GM12892 (cell line): ENCODE measurements around the gene ASCC3.

Source experiments
- DNase-seq: peaks from one replicate; pipeline ENCODE4 v3.0.0; 2011; ENCODE audit not compliant: insufficient read length
- FAIRE-seq: peaks from 2 replicates; lab custom pipeline; 2011; peaks lifted over from hg19 to GRCh38; lab: Jason Lieb, UNC
- POLR2A ChIP-seq: IDR thresholded peaks from 2 replicates; pipeline ENCODE4 v1.6.1; 2011; ENCODE audit warnings: low read depth, low read length, control low read depth
- POLR2AphosphoS5 ChIP-seq: IDR thresholded peaks from 2 replicates; pipeline ENCODE4 v1.6.1; 2011; ENCODE audit warnings: low read depth, low read length, control low read depth
- TAF1 ChIP-seq: IDR thresholded peaks from 2 replicates; pipeline ENCODE4 v1.6.1; 2011; ENCODE audit warnings: low read depth, mild to moderate bottlenecking, control low read depth, low read length, borderline replicate concordance

ASCC3 gene

DNA sequence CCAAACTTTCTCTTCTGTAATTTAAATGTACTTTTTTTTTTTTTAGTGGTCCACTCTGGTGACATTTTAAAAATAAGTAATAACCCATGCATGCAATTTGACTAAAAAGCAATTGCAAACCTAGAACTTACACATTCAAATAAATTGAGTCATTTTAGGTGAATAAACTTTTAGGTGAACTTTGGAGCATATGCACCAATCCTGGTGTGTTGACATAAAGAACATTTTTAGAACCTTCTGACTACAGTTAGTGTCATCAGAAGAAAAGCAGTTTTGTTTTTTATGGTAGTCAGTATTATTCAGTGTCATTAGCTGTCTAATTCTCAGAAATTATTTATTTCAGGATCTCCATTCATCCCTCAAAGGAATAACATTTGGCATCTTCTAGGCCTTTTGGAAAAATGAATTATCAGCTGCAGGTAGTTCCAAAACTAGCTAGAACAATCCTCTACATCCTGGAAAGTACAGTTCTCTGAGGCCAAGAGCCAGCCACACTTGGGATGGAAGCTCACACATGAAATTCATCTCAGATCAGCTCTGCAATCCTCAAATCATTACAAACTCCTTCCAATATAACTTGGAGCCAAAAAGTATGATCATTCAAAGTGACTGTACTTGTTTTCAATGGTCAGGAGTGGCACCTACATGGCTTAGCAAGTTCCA is 378.0 kb downstream of the ASCC3 start:
- no peak for DNase-seq
- FAIRE-seq = no peak
- TF ChIP-seq POLR2AphosphoS5 (no peak), TAF1 (no peak), POLR2A (no peak)

DNA sequence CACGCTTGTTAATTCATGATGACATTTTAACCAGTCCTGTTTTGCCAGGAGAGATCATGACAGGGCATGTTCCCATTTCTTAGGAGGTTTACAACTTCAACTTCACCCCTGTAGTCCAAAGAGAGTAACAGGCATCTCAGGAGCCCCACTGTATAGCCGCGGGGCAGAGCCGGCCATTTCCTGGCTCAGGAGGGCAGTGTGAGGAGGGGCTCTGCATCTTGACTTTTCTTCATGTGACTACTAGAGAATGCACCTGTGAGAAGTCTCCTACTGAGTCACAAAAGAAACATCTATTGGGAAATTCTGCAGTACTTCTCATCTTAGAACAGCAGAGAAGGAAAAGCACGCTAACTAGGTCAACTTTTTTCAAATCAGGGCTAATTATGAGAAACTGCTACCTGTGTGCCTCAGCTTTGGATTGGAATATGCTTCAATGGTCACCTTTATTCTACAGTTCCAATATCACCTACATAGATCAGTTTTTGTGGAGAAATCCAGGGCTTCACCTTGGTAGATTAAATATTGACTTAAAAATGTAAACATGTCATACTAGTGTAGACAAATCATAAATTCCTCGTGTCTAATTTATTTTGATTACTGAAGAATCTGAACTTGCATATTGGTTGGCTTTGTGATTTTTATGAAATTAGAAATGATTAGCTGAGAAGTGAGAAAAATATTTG is 387.8 kb downstream of the ASCC3 start:
- no peak for TF ChIP-seq POLR2AphosphoS5
- TF ChIP-seq TAF1 = no peak
- no peak for TF ChIP-seq POLR2A
- FAIRE-seq (no peak), DNase-seq (no peak)

DNA sequence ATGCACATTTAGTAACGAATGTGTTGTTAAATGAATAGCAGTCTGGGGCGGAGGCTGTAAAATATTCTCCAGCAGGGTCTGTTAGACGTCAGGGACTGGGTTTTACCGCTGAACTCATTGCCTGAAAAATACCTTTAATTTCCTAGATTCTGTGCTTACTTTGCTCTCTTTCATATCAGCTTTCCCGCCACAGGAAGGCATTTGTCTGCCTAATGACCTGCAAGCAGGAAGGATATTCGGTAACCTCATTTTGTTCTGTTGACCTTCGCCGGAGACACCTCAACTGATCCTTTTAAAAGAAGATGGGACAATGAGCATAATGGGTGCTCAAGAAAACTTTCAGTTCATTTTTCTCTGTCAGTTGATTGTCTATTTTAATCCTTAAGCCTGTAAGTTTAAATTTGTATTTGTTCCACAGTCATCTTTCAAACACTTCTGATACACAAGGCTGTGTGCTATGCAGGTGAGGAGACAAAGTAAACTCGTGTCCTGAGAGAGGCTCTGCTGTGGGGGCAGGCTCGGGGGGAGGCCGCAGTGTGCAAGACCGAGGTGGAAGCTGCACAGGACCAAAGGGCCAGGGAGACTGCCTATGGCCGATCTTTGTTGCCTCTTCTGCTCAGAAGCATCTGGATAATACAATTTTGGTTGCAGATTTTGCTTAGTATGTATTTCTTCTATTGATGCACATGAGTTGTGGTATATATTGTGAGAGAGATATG is 389.0 kb downstream of the ASCC3 start:
- DNase-seq = no peak
- FAIRE-seq = no peak
- no peak for TF ChIP-seq POLR2AphosphoS5
- TF ChIP-seq TAF1 = no peak
- TF ChIP-seq POLR2A = no peak

DNA sequence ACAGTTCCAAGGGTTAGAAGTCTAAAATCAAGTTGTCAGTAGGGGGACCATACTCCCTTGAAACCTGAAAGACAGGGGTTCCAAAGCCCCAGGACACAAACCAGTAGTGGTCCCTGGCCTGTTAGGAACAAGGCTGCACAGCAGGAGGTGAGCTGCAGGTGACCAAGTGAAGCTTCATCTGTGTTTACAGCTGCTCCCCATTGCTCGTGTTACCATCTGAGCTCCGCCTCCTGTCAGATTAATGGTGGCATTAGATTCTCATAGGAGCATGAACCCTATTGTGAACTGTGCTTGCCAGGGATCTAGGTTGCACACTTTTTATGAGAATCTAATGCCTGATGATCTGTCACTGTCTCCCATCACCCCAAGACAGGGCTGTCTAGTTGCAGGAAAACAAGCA is 391.1 kb downstream of the ASCC3 start:
- no peak for TF ChIP-seq POLR2A
- TF ChIP-seq TAF1 = no peak
- TF ChIP-seq POLR2AphosphoS5 = no peak
- DNase-seq (no peak), FAIRE-seq (no peak)

DNA sequence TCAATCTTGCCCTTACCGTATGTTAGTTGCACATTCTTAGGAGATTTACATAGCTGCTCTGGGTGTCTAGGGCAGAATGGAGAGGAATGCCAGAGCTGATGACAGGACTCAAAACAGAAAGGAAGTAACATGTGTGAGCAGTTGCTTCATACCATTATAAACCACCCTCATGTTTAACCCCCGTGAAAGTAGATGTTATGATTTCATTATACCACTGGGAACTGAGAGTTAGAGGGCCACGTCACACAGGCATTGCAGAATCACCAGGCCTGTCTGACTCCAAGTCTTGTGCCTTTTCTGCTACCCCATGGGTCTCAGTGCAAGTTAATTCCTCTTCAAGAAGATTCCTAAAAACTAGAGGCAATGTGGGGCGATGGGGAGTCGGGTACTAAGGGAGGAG is 392.9 kb downstream of the ASCC3 start:
- TF ChIP-seq TAF1 (no peak), POLR2AphosphoS5 (no peak), POLR2A (no peak)
- FAIRE-seq (no peak), DNase-seq (no peak)

DNA sequence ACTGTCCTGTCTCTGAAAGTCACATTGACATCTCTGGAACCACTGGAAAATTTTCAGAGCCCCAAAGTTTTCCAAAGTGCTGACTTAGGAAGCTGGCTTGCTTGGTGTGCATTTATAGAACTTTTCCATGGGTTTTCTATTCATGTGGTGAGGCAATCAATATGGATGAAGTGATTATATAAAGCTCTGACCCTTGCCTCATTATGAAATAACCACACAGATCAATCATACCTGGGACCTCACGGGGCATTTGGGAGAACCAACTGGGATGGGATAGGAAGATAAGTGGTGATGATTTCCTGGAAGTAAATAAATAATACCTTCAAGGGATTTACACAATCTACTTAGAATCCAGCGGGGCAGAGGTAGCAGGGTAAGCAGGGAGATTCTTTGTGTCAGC is 393.5 kb downstream of the ASCC3 start:
- FAIRE-seq (no peak), DNase-seq (no peak)
- TF ChIP-seq TAF1 (no peak), POLR2AphosphoS5 (no peak), POLR2A (no peak)

DNA sequence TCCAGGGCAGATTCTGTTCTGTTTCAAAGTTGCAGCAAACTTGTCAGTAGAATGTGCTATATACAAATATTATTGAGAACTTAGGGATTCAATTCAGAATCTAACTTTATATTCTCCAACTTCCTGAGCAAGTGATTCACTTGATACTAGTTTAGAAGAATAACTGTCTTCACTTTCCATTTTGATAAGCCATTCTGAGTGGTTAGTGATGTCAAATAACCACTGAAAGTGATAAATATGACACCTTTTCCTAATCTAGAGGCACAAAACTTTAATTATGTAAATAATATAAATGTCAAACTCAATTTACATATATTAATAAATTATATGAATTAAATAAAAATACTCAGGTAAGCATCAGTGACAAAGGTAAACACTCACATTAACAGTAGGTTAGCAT is 395.9 kb downstream of the ASCC3 start:
- no peak for DNase-seq
- no peak for TF ChIP-seq POLR2AphosphoS5
- TF ChIP-seq TAF1 = no peak
- TF ChIP-seq POLR2A = no peak
- no peak for FAIRE-seq

DNA sequence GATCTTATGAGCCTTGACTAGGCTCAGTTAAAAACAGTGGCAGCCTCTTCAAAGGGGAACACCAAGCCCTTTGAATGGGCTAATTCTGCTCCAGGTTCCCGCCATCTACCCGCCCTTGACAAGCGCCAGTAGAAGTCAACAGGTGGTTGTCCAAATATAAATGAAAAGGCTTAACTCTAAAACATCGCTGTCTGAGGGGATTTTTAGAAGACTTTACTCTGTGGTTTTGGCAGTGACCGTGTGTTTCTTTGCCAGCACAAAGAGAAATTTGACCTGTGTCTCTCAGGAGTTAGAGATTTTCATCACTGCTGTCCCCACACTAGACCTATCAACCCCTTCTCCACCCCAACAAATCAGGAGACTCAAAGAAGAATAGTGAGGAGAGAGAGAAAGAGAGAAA is 396.7 kb downstream of the ASCC3 start:
- FAIRE-seq (no peak), DNase-seq (no peak)
- TF ChIP-seq POLR2A (no peak), POLR2AphosphoS5 (no peak), TAF1 (no peak)

DNA sequence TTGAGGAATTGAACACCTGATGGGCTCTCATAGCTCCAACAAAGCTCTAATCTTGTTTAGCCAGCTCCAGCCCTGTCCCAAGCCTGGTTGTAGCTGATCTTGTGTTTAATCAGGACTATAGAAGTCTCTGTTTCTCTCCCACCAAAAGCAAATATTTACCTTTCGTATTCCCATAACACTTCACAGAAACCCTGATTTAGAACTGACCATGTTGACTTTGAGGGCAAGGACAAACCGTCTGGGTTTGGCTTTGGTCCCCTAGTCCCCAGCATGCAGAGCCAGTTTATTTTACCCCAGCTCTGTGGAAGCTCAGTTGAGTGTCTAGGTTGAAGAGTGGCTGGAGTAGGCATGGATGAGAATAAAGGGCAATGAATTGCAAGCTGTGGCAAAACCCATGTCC is 398.4 kb downstream of the ASCC3 start:
- FAIRE-seq = no peak
- DNase-seq = no peak

DNA sequence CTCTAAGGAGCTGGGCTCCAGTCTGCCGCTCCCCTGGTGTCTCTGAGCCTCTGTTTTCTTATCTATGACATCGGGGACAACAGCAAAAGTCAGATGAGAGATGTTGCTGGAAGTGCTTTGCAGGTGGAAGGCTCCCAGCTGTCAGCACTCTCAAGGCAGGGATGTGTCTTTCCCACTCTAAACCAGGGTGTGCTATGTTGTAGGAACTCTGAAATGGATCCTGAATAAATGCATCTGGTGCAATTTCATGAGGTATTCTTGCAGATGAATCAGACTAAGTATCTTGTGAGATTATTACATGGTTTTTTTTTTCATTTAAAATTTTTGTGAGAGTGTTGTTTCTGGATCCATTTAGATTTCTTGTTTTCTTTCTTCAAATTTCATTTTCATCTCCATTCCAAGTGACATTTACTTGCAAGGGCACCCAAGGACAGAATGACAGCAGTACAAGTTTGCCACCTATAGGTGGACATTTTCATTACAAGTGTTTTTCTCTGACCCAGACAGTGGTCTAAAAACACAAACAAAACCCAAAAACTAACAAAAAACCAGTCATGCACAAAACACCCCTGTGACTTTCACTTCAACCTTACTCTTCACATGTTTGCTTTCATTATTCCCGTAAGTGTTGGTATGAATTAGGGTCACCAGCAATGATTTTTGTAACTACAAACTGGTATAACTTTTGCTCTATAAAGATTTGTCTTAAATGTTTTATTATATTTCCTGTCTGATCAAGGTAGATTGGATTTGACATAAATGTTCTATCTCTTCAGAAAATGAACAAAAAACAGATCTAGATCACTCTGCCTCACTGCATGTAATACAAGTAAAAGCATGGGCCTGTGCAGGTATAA is 401.7 kb downstream of the ASCC3 start:
- DNase-seq = no peak
- TF ChIP-seq POLR2A (no peak), POLR2AphosphoS5 (no peak), TAF1 (no peak)
- peak; percentile 61 for FAIRE-seq

More for the DNA sequence above, 398.4 kb downstream of the ASCC3 start:
- TF ChIP-seq POLR2A (no peak), TAF1 (no peak), POLR2AphosphoS5 (no peak)
